Activated CD4-positive, alpha-beta memory T cell treated with anti-CD3 and anti-CD28 coated beads for 36 hours (primary cell): ENCODE results near the gene NUP133. TPM values are rescaled to one million over a fixed set of nuclear protein-coding genes. Genes with fewer than 3 reads are reported as not detected.

ENCODE experiments used
- CTCF ChIA-PET: fragments of 350-600 bp; sonication (Branson Sonifier 250); formaldehyde crosslinking; loops from one replicate; lab custom pipeline; 2021; ENCODE audit warnings: antibody characterized with exemption, inconsistent platforms; lab: Charles Lee
- POLR2A ChIA-PET: fragments of 350-600 bp; sonication (Branson Sonifier 250); formaldehyde crosslinking; loops from one replicate; lab custom pipeline; 2021; ENCODE audit warnings: antibody characterized with exemption; lab: Charles Lee
- DNase-seq: peaks from one replicate; pipeline ENCODE4 v3.0.0-alpha.2; 2020
- H3K27ac Mint-ChIP-seq: one replicate; pipeline ENCODE4 v1.8.0; 2021; ENCODE audit warnings: mixed read lengths
- H3K27me3 Mint-ChIP-seq: one replicate; pipeline ENCODE4 v1.8.0; 2021; ENCODE audit warnings: mixed read lengths
- H3K36me3 Mint-ChIP-seq: one replicate; pipeline ENCODE4 v1.8.0; 2021; ENCODE audit warnings: mixed read lengths
- H3K4me1 Mint-ChIP-seq: one replicate; pipeline ENCODE4 v1.8.0; 2021; ENCODE audit warnings: low read depth, mixed read lengths
- H3K4me3 Mint-ChIP-seq: one replicate; pipeline ENCODE4 v1.8.0; 2021; ENCODE audit warnings: mild to moderate bottlenecking, mixed read lengths
- H3K9me3 Mint-ChIP-seq: one replicate; pipeline ENCODE4 v1.8.0; 2021; ENCODE audit warnings: mixed read lengths
- intact Hi-C: fragments of 100-400 bp; cut with micrococcal nuclease; formaldehyde crosslinking; loops from one replicate; pipeline ENCODE4 v1.15.1; 2023
- total RNA-seq, 2 experiments: library from RNA; stranded (reverse); gene quantifications; one replicate each; pipeline ENCODE4 v1.2.3, GENCODE V29; 2021

NUP133 gene
- 10 to 100 TPM; 54.1 to 57.0 TPM for total RNA-seq

GRCh38 chr1:229507951-229508822 is at the start of gene NUP133:
NUP133 (minus strand) TSS chr1:229508341; CDS start chr1:229508249, 92 bp downstream.
- Mint-ChIP-seq H3K36me3 (peaks cover 14% of the 10 kb centered on the region), H3K27ac (peak within 1 kb of the TSS; percentile 83), H3K27me3 (peaks cover 2% of the 10 kb centered on the region), H3K9me3 (no peaks in the 10 kb centered on the region), H3K4me3 (peak within 1 kb of the TSS; percentile 93), H3K4me1 (peaks cover 26% of the 10 kb centered on the region)
- DNase-seq: peak; percentile 99
- intact Hi-C loops: loop anchor here (1.0 to 5.0 kb wide), 5 partner anchors 51 to 226 kb away; partner anchors contain the start of genes CCSAP, TAF5L and URB2
- CTCF ChIA-PET: interaction anchor here (0.6 to 2.9 kb wide), 7 partner anchors 13 to 772 kb away, joined by 3 to 16 read pairs (median 4); partner anchors contain the start of gene ABCB10
- POLR2A ChIA-PET: interaction anchor here (0.5 to 2.5 kb wide), 9 partner anchors 20 to 1050 kb away, joined by 3 to 17 read pairs (median 4); partner anchors contain the start of genes ABCB10, TAF5L and URB2

- Mint-ChIP-seq H3K4me3 (peak overlapping the region; percentile 88), H3K27me3 (no peaks in the 10 kb centered on the region), H3K4me1 (peaks cover 47% of the 10 kb centered on the region), H3K36me3 (peaks cover 2% of the 10 kb centered on the region), H3K27ac (peak overlapping the region; percentile 87), H3K9me3 (no peaks in the 10 kb centered on the region)
- ChIA-PET CTCF (interaction anchor here (0.6 to 1.4 kb wide), 3 partner anchors 68 to 104 kb away, joined by 3 to 4 read pairs (median 4); no protein-coding TSS in a partner anchor), POLR2A (interaction anchor here (0.6 to 3.6 kb wide), 4 partner anchors 49 to 1483 kb away, joined by 3 to 17 read pairs (median 5); partner anchors contain the start of genes NUP133, TAF5L and URB2)
- peak; percentile 34 for DNase-seq
- intact Hi-C loops: loop anchor here (5.0 kb wide), 3 partner anchors 215 to 550 kb away; partner anchors contain the start of genes CCSAP and RAB4A
Observed at GRCh38 chr1:229557200-229557850, 49.2 kb upstream of the NUP133 start.

GRCh38 chr1:229554886-229555621 is 46.9 kb upstream of the NUP133 start:
- H3K4me3 Mint-ChIP-seq: no peak overlapping the region
- intact Hi-C loops: loop anchor here (5.0 kb wide), 3 partner anchors 213 to 552 kb away; partner anchors contain the start of genes CCSAP and RAB4A
- H3K9me3 Mint-ChIP-seq: no peaks in the 10 kb centered on the region
- DNase-seq: no peak
- peaks cover 50% of the 10 kb centered on the region for H3K4me1 Mint-ChIP-seq
- H3K27me3 Mint-ChIP-seq: no peaks in the 10 kb centered on the region
- H3K36me3 Mint-ChIP-seq: peaks cover 2% of the 10 kb centered on the region
- ChIA-PET POLR2A (no interaction called here), CTCF (no interaction called here)
- H3K27ac Mint-ChIP-seq: peak overlapping the region; percentile 36

DNA sequence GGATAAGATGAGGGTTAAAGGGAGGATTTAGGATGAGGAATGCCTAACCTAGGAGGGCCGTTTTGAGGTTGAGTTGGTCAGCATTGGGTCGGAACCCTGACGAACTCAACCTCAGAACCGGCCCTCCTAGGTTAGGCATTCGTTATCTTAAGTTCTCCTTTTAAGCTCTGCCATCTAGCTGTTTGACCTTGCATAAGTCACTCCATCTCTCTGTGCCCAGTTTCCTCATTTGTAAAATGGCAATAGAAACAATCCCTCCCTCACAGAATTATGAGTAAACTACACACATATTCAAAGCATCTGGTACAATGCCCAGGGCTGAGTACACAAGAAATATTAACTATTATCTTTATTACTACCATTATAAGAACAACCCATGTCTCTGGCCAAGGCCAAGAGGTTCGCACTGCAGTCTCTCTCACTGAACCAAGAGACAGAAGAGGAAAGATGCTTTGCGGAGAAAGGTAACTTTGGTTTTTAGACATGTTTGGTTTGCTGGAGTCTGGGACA is 45.5 kb upstream of the NUP133 start:
- intact Hi-C loops: no loop called here
- POLR2A ChIA-PET: no interaction called here
- no peak for DNase-seq
- no peaks in the 10 kb centered on the region for H3K27me3 Mint-ChIP-seq
- no peak overlapping the region for H3K4me3 Mint-ChIP-seq
- peaks cover 42% of the 10 kb centered on the region for H3K4me1 Mint-ChIP-seq
- CTCF ChIA-PET: no interaction called here
- no peak overlapping the region for H3K27ac Mint-ChIP-seq
- peaks cover 4% of the 10 kb centered on the region for H3K36me3 Mint-ChIP-seq
- no peaks in the 10 kb centered on the region for H3K9me3 Mint-ChIP-seq

GRCh38 chr1:229552732-229553131 is 44.6 kb upstream of the NUP133 start:
- ChIA-PET CTCF (no interaction called here), POLR2A (no interaction called here)
- no peak for DNase-seq
- H3K36me3 Mint-ChIP-seq: peaks cover 6% of the 10 kb centered on the region
- H3K27ac Mint-ChIP-seq: no peak overlapping the region
- H3K4me3 Mint-ChIP-seq: no peak overlapping the region
- no peaks in the 10 kb centered on the region for H3K27me3 Mint-ChIP-seq
- H3K4me1 Mint-ChIP-seq: peaks cover 41% of the 10 kb centered on the region
- H3K9me3 Mint-ChIP-seq: no peaks in the 10 kb centered on the region
- intact Hi-C loops: no loop called here

GRCh38 chr1:229550812-229551567 is 42.8 kb upstream of the NUP133 start:
- POLR2A ChIA-PET: no interaction called here
- intact Hi-C loops: no loop called here

GRCh38 chr1:229547542-229547941 is 39.4 kb upstream of the NUP133 start:
- Mint-ChIP-seq H3K36me3 (peaks cover 23% of the 10 kb centered on the region), H3K9me3 (no peaks in the 10 kb centered on the region), H3K4me1 (peaks cover 26% of the 10 kb centered on the region), H3K27ac (no peak overlapping the region), H3K27me3 (no peaks in the 10 kb centered on the region), H3K4me3 (no peak overlapping the region)
- no peak for DNase-seq
- CTCF ChIA-PET: no interaction called here
- POLR2A ChIA-PET: no interaction called here
- intact Hi-C loops: no loop called here

More at GRCh38 chr1:229550812-229551567, 42.8 kb upstream of the NUP133 start:
- H3K4me3 Mint-ChIP-seq: no peak overlapping the region
- peaks cover 8% of the 10 kb centered on the region for H3K36me3 Mint-ChIP-seq
- H3K27me3 Mint-ChIP-seq: no peaks in the 10 kb centered on the region
- peaks cover 26% of the 10 kb centered on the region for H3K4me1 Mint-ChIP-seq
- CTCF ChIA-PET: no interaction called here
- no peak for DNase-seq
- no peak overlapping the region for H3K27ac Mint-ChIP-seq
- H3K9me3 Mint-ChIP-seq: no peaks in the 10 kb centered on the region

GRCh38 chr1:229544587-229544986 is 36.4 kb upstream of the NUP133 start:
- no peak overlapping the region for H3K27ac Mint-ChIP-seq
- peaks cover 35% of the 10 kb centered on the region for H3K36me3 Mint-ChIP-seq
- no peak overlapping the region for H3K4me3 Mint-ChIP-seq
- intact Hi-C loops: no loop called here
- ChIA-PET POLR2A (no interaction called here), CTCF (no interaction called here)
- no peaks in the 10 kb centered on the region for H3K9me3 Mint-ChIP-seq
- H3K27me3 Mint-ChIP-seq: no peaks in the 10 kb centered on the region
- peaks cover 30% of the 10 kb centered on the region for H3K4me1 Mint-ChIP-seq
- no peak for DNase-seq

- no peak for DNase-seq
- Mint-ChIP-seq H3K4me3 (no peak overlapping the region), H3K27ac (no peak overlapping the region), H3K36me3 (peaks cover 48% of the 10 kb centered on the region), H3K27me3 (no peaks in the 10 kb centered on the region), H3K4me1 (peaks cover 30% of the 10 kb centered on the region), H3K9me3 (no peaks in the 10 kb centered on the region)
- ChIA-PET POLR2A (no interaction called here), CTCF (no interaction called here)
- intact Hi-C loops: no loop called here
Observed at GRCh38 chr1:229539863-229540506, 31.8 kb upstream of the NUP133 start.

GRCh38 chr1:229538945-229539344 is 30.8 kb upstream of the NUP133 start:
- Mint-ChIP-seq H3K36me3 (peaks cover 48% of the 10 kb centered on the region), H3K27ac (no peak overlapping the region), H3K4me1 (peaks cover 23% of the 10 kb centered on the region), H3K27me3 (no peaks in the 10 kb centered on the region), H3K9me3 (no peaks in the 10 kb centered on the region), H3K4me3 (no peak overlapping the region)
- POLR2A ChIA-PET: no interaction called here
- intact Hi-C loops: no loop called here
- DNase-seq: no peak
- CTCF ChIA-PET: no interaction called here
